WI38 (cell line): Measurements from ENCODE around the gene UBE2D2.

ENCODE experiments used
- H3K4me3 ChIP-seq: 2 replicates; pipeline ENCODE4 v1.5.1; 2011; ENCODE audit warnings: low read depth, mild to moderate bottlenecking, control low read depth, low read length
- TF ChIP-seq, protein P1 (sequence below): IDR thresholded peaks from 2 replicates; pipeline ENCODE4 v1.5.1; 2012; ENCODE audit warnings: low read depth, mild to moderate bottlenecking, control low read depth, low read length

The UBE2D2 gene

DNA sequence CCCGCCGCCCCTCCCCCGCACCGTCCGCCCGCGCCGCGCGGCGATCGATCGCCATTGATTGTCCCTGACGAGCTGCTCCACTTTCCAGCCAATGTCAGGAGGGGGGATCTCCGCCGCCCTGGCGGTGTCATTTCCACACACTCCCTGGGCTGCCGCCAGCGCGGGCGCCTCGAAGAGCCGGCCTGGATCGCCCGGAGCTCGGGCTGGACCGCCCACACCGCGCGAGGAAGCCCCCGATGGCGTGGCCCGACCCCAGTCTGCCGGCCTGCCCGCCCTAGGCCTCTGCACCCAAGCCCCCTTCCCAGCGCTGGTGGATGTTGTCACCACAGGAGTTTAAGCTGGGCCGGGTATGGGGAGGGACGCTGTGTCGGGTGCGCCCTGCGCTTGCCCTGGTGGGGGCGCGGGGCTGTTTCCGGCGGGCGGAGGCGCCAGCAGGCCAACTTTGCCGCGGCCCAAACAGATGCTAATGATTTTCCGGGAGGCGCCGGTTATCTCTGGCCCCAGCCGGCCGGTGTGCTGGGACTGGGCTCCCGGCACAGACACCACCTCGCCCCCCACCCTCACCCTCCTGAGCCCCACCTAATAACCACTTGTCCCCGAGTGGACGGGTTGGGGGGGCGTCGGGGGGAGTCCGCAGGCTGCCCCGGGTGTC is 76.4 kb downstream of the UBE2D2 start:
- TF ChIP-seq, protein P1, sequence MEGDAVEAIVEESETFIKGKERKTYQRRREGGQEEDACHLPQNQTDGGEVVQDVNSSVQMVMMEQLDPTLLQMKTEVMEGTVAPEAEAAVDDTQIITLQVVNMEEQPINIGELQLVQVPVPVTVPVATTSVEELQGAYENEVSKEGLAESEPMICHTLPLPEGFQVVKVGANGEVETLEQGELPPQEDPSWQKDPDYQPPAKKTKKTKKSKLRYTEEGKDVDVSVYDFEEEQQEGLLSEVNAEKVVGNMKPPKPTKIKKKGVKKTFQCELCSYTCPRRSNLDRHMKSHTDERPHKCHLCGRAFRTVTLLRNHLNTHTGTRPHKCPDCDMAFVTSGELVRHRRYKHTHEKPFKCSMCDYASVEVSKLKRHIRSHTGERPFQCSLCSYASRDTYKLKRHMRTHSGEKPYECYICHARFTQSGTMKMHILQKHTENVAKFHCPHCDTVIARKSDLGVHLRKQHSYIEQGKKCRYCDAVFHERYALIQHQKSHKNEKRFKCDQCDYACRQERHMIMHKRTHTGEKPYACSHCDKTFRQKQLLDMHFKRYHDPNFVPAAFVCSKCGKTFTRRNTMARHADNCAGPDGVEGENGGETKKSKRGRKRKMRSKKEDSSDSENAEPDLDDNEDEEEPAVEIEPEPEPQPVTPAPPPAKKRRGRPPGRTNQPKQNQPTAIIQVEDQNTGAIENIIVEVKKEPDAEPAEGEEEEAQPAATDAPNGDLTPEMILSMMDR = no peak
- peak overlapping the region; percentile 42 for H3K4me3 ChIP-seq

DNA sequence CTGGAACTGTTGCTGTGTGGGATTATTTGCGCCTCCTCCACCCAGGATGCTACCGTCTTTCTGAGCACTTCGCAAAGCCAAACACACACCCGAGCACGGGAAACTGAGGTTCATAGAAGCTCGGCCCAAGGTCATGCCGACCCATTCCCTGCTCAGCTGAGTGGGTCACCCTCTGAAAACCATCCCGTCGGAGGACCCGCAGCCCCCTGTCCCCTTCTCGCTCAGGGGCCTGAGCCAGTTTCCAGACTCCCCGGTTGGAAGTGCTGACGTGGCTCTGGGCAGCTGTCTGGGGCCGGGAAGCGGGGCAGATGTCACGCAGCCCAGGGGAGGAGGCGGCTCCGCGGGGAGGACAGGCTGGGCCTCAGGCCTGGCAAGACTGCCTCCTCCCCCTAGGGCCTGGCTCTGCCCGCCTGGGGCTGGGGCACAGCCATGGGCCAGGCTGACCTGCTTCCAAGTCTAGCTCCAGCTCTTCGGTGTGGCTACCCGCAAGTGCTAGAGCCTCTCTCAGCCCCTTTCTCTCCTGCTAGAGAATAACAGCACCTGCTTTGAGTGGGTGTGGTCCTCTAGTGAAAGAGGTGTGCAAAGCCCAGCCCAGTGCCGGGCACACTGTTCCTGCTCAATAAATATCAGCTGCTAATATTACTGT is 77.1 kb downstream of the UBE2D2 start:
- TF ChIP-seq, protein P1 = no peak
- H3K4me3 ChIP-seq = no peak overlapping the region

DNA sequence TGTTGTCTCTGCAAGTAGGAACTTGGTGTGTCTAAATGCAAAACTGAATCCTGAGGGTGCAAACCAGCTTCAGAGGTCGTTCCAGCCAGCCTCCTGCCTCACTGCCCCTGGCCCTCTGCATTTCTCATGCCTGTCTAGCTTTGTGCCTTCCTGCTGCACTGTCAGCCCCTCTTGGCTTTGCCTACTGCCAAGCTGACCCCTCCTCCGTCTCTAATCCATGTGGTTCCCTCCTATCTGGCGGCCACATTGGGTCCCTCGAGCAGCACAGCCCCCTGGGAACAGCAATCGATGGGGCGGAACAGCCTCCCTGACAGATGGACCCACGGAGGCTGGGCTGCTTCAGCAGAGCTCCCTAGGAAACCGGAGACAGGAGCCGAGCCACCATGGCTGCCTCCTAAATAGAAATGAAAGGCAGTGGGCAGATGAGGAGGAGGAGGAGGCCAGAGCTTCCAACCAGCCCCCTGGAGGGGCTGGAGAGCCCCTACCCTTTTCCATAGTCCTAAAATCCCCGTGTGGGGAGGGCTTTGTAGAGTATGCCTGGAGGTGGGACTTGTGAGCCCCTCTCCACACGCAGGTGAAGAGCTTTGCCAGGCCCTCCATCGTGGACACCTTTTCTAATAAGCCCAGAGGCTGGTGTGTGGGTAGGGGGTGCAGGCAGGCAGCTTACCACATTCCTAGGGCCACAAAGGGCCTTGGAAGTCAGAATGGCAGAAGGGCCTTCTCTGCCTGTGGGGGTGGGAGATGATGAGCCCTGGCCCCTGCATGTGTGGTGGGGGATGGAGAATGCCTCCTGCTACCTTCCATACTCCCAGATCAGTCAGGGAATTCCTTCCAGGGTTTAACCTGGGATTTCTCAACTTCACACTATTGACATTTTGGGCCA is 77.8 kb downstream of the UBE2D2 start:
- TF ChIP-seq, protein P1 = no peak
- no peak overlapping the region for H3K4me3 ChIP-seq

DNA sequence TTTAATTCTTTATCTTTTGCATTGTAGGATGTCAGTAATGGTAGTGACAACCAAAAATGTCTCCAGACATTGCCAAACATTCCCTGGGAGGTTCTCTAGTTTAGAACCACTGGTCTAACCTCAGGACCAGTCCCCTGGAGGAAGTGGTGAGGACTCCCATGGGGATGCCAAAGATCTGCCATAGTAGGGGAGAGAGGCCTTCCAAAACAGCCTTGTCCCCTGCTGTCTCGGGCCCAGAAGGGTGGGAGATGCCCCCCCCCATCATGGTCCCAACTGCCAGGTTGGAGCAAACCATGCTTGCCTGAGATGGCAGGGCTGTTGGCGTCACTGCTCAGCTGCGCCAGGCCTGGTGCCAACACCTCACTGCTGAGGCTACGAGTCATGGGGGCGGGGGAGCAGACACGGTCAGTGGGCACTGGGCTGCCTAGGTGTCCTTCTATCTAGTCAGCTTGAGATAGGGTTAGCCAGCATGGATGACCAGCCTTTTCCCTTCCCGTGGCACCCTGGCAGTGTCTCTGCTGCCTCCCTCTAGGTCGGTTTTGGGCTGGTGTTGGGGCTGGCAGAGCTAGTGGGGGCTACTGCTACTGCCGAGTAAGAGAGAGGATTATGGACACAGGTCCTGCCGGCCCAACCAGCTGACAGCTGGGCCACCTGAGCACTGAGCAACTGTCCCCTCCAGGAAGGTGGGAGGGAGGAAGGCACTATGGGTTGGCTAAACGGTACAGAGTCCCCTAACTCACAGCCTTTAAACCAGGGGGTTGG is 78.7 kb downstream of the UBE2D2 start:
- TF ChIP-seq, protein P1 = no peak
- H3K4me3 ChIP-seq = no peak overlapping the region

DNA sequence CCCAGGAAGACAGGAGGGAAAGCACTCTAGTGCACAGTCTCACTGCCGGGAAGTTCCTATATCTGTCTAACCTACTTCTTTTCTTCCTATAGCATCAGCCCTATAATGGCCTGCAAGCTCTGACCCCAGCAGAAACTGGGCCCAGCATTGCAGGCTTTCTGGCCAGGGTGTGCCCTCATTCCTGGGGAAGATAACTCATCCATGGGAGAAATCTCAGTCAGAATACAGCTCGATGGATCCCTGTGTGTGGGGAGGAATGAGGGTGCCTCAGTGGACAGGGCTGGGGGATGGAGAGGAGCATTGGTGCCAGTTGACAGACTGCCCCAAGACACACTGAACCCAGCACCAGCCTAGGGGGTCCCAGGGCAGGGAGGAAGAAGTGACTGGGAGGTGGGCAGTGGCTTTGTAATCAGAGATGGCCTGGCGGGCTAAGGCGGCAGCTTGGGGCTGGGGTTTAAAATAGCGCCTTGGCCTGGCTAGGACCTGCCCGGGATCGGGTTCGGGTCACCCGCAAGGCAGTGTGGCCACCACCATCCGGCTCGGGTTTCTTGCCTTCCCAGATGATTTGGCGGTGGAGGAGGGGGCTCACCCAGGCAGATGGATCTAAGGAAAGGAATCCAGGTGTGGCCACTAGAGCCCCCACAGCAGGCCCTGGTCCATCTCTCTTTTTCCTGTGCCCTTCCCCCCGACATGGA is 79.4 kb downstream of the UBE2D2 start:
- TF ChIP-seq, protein P1 = no peak
- no peak overlapping the region for H3K4me3 ChIP-seq

DNA sequence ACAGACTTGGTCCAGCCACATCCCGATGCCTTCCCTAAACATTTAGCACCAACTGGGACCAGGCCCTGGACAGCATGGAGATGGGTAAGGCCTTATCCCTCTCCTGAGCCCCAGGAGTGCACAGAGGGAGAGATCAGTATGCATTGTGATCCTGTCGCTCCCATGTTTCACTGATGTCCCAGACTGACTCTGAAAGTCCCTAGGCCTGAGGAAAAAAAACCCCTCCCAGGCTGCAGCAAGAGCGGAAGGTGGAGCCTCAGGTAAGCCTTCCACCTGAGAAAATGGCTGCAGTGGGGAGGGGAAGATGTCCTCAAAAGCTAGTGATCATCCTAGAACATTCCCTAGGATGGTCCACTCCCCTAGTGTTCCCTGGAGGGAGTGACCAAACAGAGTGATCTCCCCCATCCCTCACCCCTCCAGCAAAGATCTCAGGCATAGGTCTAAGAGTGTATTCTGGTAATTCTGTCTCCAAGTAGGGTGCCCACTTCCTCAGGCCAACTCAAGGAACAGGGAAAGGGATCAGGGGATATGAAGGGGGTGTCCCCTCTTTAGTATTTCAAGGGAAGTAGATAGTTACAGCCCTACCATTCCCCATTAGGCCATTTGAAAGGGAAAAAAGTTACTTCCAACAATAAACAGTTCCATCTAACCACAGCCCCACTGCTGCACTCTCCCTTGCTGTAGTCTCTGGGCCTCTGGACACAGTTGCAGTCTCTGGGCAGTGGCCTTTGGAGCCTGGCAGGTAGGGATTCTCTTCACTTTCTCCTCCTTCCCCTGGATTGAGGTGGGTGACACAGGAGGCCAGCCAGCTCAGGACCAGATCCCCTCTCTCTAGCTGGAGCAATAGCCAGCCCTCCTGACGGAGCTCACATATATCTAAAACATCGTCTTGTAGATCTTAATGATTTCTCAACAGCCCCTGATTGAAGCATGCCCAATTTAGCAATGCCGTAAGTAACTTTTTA is 80.3 kb downstream of the UBE2D2 start:
- no peak overlapping the region for H3K4me3 ChIP-seq
- TF ChIP-seq, protein P1 = no peak
